GOT3 (cell line): ENCODE measurements around the gene CCDC30.
A peak's percentile ranks its signal among the peaks of the same experiment; 100 is the strongest.
"Not testable (repeated sequence)": the region's sequence is repeated elsewhere in the genome, so short reads cannot be mapped to it uniquely, and the experiment has no call there.

Experiments
- DNase-seq: peaks from one replicate; lab custom pipeline; 2025; ENCODE audit warnings: mixed read lengths; lab: John Stamatoyannopoulos, UW

The CCDC30 gene

GRCh38 chr1:42657981-42658876, 195.1 kb downstream of the CCDC30 start, which contains the start of gene PPIH:
TSS of gene PPIH (plus strand) at chr1:42658423. CDS start at chr1:42658447, 24 bp downstream.
- peak; percentile 68 for DNase-seq

- no peak for DNase-seq
Observed at GRCh38 chr1:42658877-42659337, 195.8 kb downstream of the CCDC30 start.

GRCh38 chr1:42660907-42661500, 197.9 kb downstream of the CCDC30 start:
- no peak for DNase-seq

- no peak for DNase-seq
Observed at GRCh38 chr1:42669936-42670335, 206.8 kb downstream of the CCDC30 start.

GRCh38 chr1:42670425-42670824, 207.3 kb downstream of the CCDC30 start:
- no peak for DNase-seq

GRCh38 chr1:42674214-42674613, 211.1 kb downstream of the CCDC30 start:
- no peak for DNase-seq

GRCh38 chr1:42674682-42675081, 211.6 kb downstream of the CCDC30 start:
- DNase-seq = no peak

GRCh38 chr1:42675467-42675866, 212.4 kb downstream of the CCDC30 start:
- no peak for DNase-seq

GRCh38 chr1:42676534-42677087, 213.5 kb downstream of the CCDC30 start:
- DNase-seq = no peak

GRCh38 chr1:42679364-42679983, 216.4 kb downstream of the CCDC30 start:
- no peak for DNase-seq

GRCh38 chr1:42680055-42680454, 217.0 kb downstream of the CCDC30 start:
- DNase-seq = no peak

- no peak for DNase-seq
Observed at GRCh38 chr1:42680921-42681683, 218.0 kb downstream of the CCDC30 start.

GRCh38 chr1:42681741-42682483, 218.8 kb downstream of the CCDC30 start, which contains the start of gene YBX1:
TSS of gene YBX1 (plus strand) at chr1:42682418. CDS start at chr1:42682566, 148 bp downstream.
- DNase-seq = peak; percentile 95

- DNase-seq = not testable (repeated sequence)
Observed at GRCh38 chr1:42682484-42682738, 219.3 kb downstream of the CCDC30 start.

- no peak for DNase-seq
Observed at GRCh38 chr1:42682739-42683531, 219.8 kb downstream of the CCDC30 start.

GRCh38 chr1:42684139-42684538, 221.1 kb downstream of the CCDC30 start:
- DNase-seq = no peak

- DNase-seq = no peak
Observed at GRCh38 chr1:42686418-42686817, 223.3 kb downstream of the CCDC30 start.

- DNase-seq = no peak
Observed at GRCh38 chr1:42689912-42690311, 226.8 kb downstream of the CCDC30 start.

GRCh38 chr1:42690477-42691156, 227.5 kb downstream of the CCDC30 start:
- DNase-seq = no peak

- DNase-seq = no peak
Observed at GRCh38 chr1:42691157-42691498, 228.0 kb downstream of the CCDC30 start.
